Head of caudate nucleus (tissue), 42 donors: ENCODE measurements around the gene BMP8B.
A peak's percentile ranks its signal among the peaks of the same experiment; 100 is the strongest.
"Not testable (repeated sequence)": the region's sequence is repeated elsewhere in the genome, so short reads cannot be mapped to it uniquely, and the experiment has no call there.

Experiments
- DNase-seq, 42 donors: peaks; one replicate each; pipeline versions ENCODE4 v3.0.0 to v3.0.0-alpha.2; 2020 to 2021; ENCODE audit warnings: mixed read lengths in 7 of 42
- intact Hi-C: fragments of 100-400 bp; cut with DNase I; formaldehyde crosslinking; loops from one replicate; pipeline ENCODE4 v1.15.0; 2022

BMP8B gene

GRCh38 chr1:39782685-39783084, 6.0 kb downstream of the BMP8B start:
- DNase-seq, intact Hi-C loops: not testable (repeated sequence)

- no peak for DNase-seq
- intact Hi-C loops: no loop called here
Measured at GRCh38 chr1:39782103-39782502, 6.6 kb downstream of the BMP8B start.

GRCh38 chr1:39781349-39781715, 7.3 kb downstream of the BMP8B start:
- no peak for DNase-seq

GRCh38 chr1:39779821-39780220, 8.8 kb downstream of the BMP8B start:
- no peak for DNase-seq
- intact Hi-C loops: no loop called here

More at GRCh38 chr1:39781349-39781715, 7.3 kb downstream of the BMP8B start:
- intact Hi-C loops: no loop called here

GRCh38 chr1:39779137-39779536, 9.5 kb downstream of the BMP8B start:
- no peak for DNase-seq
- intact Hi-C loops: no loop called here

GRCh38 chr1:39778463-39779099, 10.1 kb downstream of the BMP8B start:
- intact Hi-C loops, DNase-seq: not testable (repeated sequence)

- intact Hi-C loops, DNase-seq: not testable (repeated sequence)
Measured at GRCh38 chr1:39777896-39778295, 10.8 kb downstream of the BMP8B start.

GRCh38 chr1:39777306-39777705, 11.4 kb downstream of the BMP8B start:
- DNase-seq: no peak
- intact Hi-C loops: no loop called here

GRCh38 chr1:39776886-39777285, 11.8 kb downstream of the BMP8B start:
- no peak for DNase-seq
- intact Hi-C loops: no loop called here

- intact Hi-C loops: no loop called here
- DNase-seq: peak in 9 of 42 donors; percentile 13 to 51 (median 23)
Measured at GRCh38 chr1:39776400-39776713, 12.3 kb downstream of the BMP8B start.

- DNase-seq, intact Hi-C loops: not testable (repeated sequence)
Measured at GRCh38 chr1:39775676-39776399, 12.8 kb downstream of the BMP8B start.

- DNase-seq, intact Hi-C loops: not testable (repeated sequence)
Measured at GRCh38 chr1:39775141-39775540, 13.5 kb downstream of the BMP8B start.

- DNase-seq, intact Hi-C loops: not testable (repeated sequence)
Measured at GRCh38 chr1:39773369-39773979, 15.2 kb downstream of the BMP8B start.

- intact Hi-C loops, DNase-seq: not testable (repeated sequence)
Measured at GRCh38 chr1:39771022-39771532, 17.6 kb downstream of the BMP8B start, which contains the start of gene OXCT2. TSS of gene OXCT2 (minus strand) at chr1:39771348. CDS start at chr1:39771255, 93 bp downstream.

- DNase-seq, intact Hi-C loops: not testable (repeated sequence)
Measured at GRCh38 chr1:39770100-39771021, 18.3 kb downstream of the BMP8B start.

GRCh38 chr1:39769502-39769901, 19.2 kb downstream of the BMP8B start:
- DNase-seq, intact Hi-C loops: not testable (repeated sequence)

GRCh38 chr1:39766466-39766865, 22.2 kb downstream of the BMP8B start:
- intact Hi-C loops, DNase-seq: not testable (repeated sequence)

- intact Hi-C loops, DNase-seq: not testable (repeated sequence)
Measured at GRCh38 chr1:39764512-39764911, 24.2 kb downstream of the BMP8B start.
